Gastrocnemius medialis (tissue), 4 donors: Measurements from ENCODE around the gene ZNF35. TPM values are rescaled to one million over a fixed set of nuclear protein-coding genes. Genes with fewer than 3 reads are reported as not detected.
"Not testable (repeated sequence)": the region's sequence is repeated elsewhere in the genome, so short reads cannot be mapped to it uniquely, and the experiment has no call there.

ENCODE experiments used
- ATAC-seq, 2 donors: fragments of 150-250 bp; one replicate each; pipeline ENCODE4 v1.9.1; 2016
- DNase-seq, 2 donors: peaks; one replicate each; pipeline ENCODE4 v3.0.0-alpha.2; 2019
- H3K27ac ChIP-seq, 4 donors: fragments of 200-600 bp; sonication (generic); 1 replicate in 1 of 4; 2 replicates in 3 of 4; pipeline ENCODE4 v1.5.1; 2016 to 2018; ENCODE audit warnings: mild to moderate bottlenecking in 2 of 4, moderate library complexity in 1 of 4
- H3K27me3 ChIP-seq, 3 donors: fragments of 200-600 bp; sonication (generic) in 2 of 3; 1 replicate in 1 of 3; 2 replicates in 2 of 3; pipeline versions ENCODE4 v1.5.1 to v1.6.0; 2016 to 2019; ENCODE audit warnings: mild to moderate bottlenecking in 1 of 3, moderate library complexity in 1 of 3
- H3K36me3 ChIP-seq, 2 donors: fragments of 200-600 bp; sonication (generic) in 1 of 2; one replicate each; pipeline ENCODE4 v1.5.1; 2017 to 2018
- H3K4me1 ChIP-seq, 2 donors: fragments of 200-600 bp; sonication (generic) in 1 of 2; one replicate each; pipeline ENCODE4 v1.5.1; 2016 to 2017; ENCODE audit warnings: mild to moderate bottlenecking in 2 of 2
- H3K4me3 ChIP-seq, 4 donors: fragments of 200-600 bp; sonication (generic) in 3 of 4; 1 replicate in 1 of 4; 2 replicates in 3 of 4; pipeline ENCODE4 v1.5.1; 2016 to 2019; ENCODE audit warnings: mild to moderate bottlenecking in 2 of 4
- H3K9me3 ChIP-seq, 3 donors: fragments of 200-600 bp; sonication (generic) in 2 of 3; 1 replicate in 1 of 3; 2 replicates in 2 of 3; pipeline ENCODE4 v1.5.1; 2016 to 2019
- POLR2A ChIP-seq, 2 donors: fragments of 450-650 bp; IDR thresholded peaks; one replicate each; pipeline ENCODE4 v1.6.1; 2017; ENCODE audit warnings: antibody characterized with exemption in 2 of 2, mild to moderate bottlenecking in 2 of 2, moderate library complexity in 2 of 2
- in situ Hi-C, 4 donors: fragments of 200-750 bp; cut with MboI; loops; one replicate each; pipeline versions ENCODE4 v1.15.0 to v1.8.0; 2017; ENCODE audit warnings: low sequenced_read_pairs in 4 of 4
- intact Hi-C: fragments of 100-400 bp; cut with DNase I; formaldehyde crosslinking; loops from one replicate; pipeline ENCODE4 v1.15.1; 2023; ENCODE audit warnings: low total_unique reads
- total RNA-seq, 4 donors: library from RNA; depleted of rRNA; stranded (reverse); fragments of >200 nt; gene quantifications; one replicate each; pipeline versions ENCODE4 v1.1.0 to v1.2.3, GENCODE V29; 2016
- TF ChIP-seq, protein P1 (sequence below), 5 experiments: fragments of 450-650 bp in 3 of 5; fragments of 200-600 bp in 2 of 5; sonication (generic) in 2 of 5; IDR thresholded peaks in 4 of 5; conservative IDR thresholded peaks in 1 of 5; 1 replicate in 4 of 5; 2 replicates in 1 of 5; pipeline ENCODE4 v1.5.1; 2016 to 2019; ENCODE audit warnings: antibody characterized with exemption in 5 of 5, mild to moderate bottlenecking in 3 of 5, moderate library complexity in 3 of 5

ZNF35 gene
- total RNA-seq, 4 donors from 2014 or later, result 2.6 to 8.1 (median 5.3) TPM

DNA sequence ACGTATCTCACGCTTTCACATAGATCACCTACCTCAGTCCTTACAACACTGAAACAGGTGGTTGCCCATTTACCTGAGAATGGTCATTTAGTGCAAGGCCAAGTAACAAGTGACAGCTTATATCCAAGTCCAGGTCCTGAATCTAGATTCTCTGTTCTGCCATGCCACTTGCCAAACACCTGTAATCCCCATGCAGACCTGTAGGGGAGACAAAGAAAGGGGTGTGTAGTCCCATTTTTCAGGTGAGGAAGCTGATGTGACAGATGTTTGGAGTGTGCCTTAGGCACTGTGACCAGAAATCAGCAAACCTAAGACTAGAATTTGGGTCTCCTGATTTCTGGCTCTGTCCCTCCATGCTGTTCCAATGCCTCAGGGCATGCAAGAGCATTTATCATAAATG lies 12.7 kb downstream of the ZNF35 start:
- TF ChIP-seq, protein P1, sequence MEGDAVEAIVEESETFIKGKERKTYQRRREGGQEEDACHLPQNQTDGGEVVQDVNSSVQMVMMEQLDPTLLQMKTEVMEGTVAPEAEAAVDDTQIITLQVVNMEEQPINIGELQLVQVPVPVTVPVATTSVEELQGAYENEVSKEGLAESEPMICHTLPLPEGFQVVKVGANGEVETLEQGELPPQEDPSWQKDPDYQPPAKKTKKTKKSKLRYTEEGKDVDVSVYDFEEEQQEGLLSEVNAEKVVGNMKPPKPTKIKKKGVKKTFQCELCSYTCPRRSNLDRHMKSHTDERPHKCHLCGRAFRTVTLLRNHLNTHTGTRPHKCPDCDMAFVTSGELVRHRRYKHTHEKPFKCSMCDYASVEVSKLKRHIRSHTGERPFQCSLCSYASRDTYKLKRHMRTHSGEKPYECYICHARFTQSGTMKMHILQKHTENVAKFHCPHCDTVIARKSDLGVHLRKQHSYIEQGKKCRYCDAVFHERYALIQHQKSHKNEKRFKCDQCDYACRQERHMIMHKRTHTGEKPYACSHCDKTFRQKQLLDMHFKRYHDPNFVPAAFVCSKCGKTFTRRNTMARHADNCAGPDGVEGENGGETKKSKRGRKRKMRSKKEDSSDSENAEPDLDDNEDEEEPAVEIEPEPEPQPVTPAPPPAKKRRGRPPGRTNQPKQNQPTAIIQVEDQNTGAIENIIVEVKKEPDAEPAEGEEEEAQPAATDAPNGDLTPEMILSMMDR (IDR thresholded peaks at IDR 0.05 in 4 of 5, conservative IDR thresholded peaks at IDR 0.05 in 1 of 5), result no peak
- TF ChIP-seq POLR2A (IDR thresholded peaks at IDR 0.05), result no peak
- H3K4me1 ChIP-seq, result no peaks in the 10 kb centered on the region
- H3K27me3 ChIP-seq, result no peaks in the 10 kb centered on the region
- no peak overlapping the region for H3K4me3 ChIP-seq
- H3K9me3 ChIP-seq, result peaks cover 0 to 18% (median 0%) of the 10 kb centered on the region in 3 donors
- peaks cover 7 to 54% of the 10 kb centered on the region in 2 donors for H3K36me3 ChIP-seq
- in situ Hi-C loops (no loop called here), intact Hi-C loops (no loop called here)
- no peak for ATAC-seq
- H3K27ac ChIP-seq, result no peak overlapping the region
- DNase-seq, result no peak

DNA sequence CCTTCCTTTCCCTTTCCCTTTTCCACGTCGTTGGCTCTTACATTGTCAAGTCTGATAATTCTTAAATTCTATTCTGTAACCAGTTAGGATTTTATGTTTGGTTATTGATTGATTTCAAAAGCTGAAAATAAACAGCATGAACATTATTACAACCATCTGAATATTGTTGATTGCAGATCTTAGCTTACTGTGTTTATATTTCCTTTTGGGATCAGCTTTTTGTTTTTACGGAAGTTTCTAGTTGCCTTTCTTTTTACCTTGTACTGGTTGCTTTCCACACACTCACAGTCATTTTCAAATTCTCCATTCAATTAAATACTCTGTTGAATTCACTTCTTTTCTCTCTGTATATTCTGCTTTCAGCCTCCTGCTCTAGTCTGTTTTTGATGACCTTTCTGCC lies 16.6 kb downstream of the ZNF35 start:
- in situ Hi-C loops (no loop called here), intact Hi-C loops (no loop called here)
- TF ChIP-seq, protein P1 (IDR thresholded peaks at IDR 0.05 in 4 of 5, conservative IDR thresholded peaks at IDR 0.05 in 1 of 5), result no peak
- TF ChIP-seq POLR2A (IDR thresholded peaks at IDR 0.05), result no peak
- no peaks in the 10 kb centered on the region for H3K4me1 ChIP-seq
- no peak overlapping the region for H3K4me3 ChIP-seq
- peaks cover 0 to 14% of the 10 kb centered on the region in 2 donors for H3K36me3 ChIP-seq
- ATAC-seq (no peak), DNase-seq (no peak)
- H3K27me3 ChIP-seq, result no peaks in the 10 kb centered on the region
- peaks cover 0 to 1% (median 0%) of the 10 kb centered on the region in 3 donors for H3K9me3 ChIP-seq
- H3K27ac ChIP-seq, result no peak overlapping the region

DNA sequence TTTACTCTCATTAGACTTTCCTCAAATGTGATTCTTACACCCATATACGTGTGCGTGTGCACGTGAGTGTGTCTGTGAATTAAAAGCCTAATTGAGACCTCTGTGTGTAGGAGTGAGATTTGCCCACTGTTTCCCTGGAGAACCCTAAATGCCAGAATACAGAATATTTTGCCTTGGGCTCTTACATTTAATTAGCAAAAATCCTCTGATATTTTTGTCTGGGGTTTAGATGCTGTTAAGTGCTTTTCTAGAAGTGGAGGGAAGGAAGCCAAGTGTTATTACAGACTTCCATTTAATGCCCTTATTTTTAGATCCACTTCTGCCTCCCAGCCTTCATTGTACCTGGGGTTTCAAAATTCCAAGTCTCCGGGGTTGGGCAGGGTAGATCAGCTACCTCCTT lies 17.8 kb downstream of the ZNF35 start:
- no peak for ATAC-seq
- peaks cover 0 to 2% of the 10 kb centered on the region in 2 donors for H3K36me3 ChIP-seq
- no peak overlapping the region for H3K27ac ChIP-seq
- no peaks in the 10 kb centered on the region for H3K27me3 ChIP-seq
- intact Hi-C loops, result no loop called here
- H3K4me3 ChIP-seq, result no peak overlapping the region
- H3K9me3 ChIP-seq, result no peaks in the 10 kb centered on the region
- H3K4me1 ChIP-seq, result no peaks in the 10 kb centered on the region
- DNase-seq, result no peak
- TF ChIP-seq POLR2A (IDR thresholded peaks at IDR 0.05), result no peak
- TF ChIP-seq, protein P1 (IDR thresholded peaks at IDR 0.05 in 4 of 5, conservative IDR thresholded peaks at IDR 0.05 in 1 of 5), result no peak
- in situ Hi-C loops, result no loop called here

DNA sequence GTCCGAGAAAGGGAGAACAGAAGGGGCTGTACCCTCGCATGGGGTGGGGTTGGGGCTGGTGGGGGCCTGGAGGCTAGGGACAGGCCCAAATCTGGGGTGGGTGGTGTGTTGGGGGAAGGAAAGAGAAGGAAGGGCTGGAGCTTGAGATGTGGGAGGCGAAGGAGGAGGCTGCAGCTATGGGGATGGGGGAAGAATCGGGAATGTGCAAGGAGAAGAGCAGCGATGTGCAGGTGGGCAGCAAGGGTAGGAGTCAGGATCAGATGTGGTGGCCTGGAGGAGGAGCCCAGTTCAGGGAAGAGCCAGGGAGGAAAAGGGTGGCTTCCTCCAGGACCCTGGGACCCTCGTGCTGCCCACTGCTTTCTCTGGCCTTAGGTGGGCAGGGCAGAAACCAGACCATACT lies 21.2 kb downstream of the ZNF35 start:
- in situ Hi-C loops (no loop called here), intact Hi-C loops (no loop called here)
- TF ChIP-seq, protein P1 (IDR thresholded peaks at IDR 0.05 in 4 of 5, conservative IDR thresholded peaks at IDR 0.05 in 1 of 5), result no peak
- TF ChIP-seq POLR2A (IDR thresholded peaks at IDR 0.05), result no peak

DNA sequence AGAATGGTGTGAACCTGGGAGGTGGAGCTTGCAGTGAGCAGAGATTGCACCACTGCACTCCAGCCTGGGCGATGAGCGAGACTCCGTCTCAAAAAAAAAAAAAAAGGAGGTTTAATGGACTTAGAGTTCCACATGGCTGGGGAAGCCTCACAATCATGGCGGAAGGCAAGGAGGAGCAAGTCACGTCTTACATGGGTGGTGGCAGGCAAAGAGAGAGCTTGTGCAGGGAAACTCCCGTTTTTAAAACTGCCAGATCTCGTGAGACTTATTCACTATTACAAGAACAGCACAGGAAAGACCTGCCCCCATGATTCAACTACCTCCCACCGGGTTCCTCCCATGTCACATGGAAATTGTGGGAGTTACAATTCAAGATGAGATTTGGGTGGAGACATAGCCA lies 24.9 kb downstream of the ZNF35 start:
- H3K36me3 ChIP-seq, ATAC-seq, intact Hi-C loops, H3K27ac ChIP-seq, in situ Hi-C loops, H3K27me3 ChIP-seq, H3K4me3 ChIP-seq, DNase-seq, H3K4me1 ChIP-seq, H3K9me3 ChIP-seq: not testable (repeated sequence)

More for the DNA sequence above, 21.2 kb downstream of the ZNF35 start:
- H3K27me3 ChIP-seq, result no peaks in the 10 kb centered on the region
- H3K4me3 ChIP-seq, result no peak overlapping the region
- no peaks in the 10 kb centered on the region for H3K9me3 ChIP-seq
- ATAC-seq (no peak), DNase-seq (no peak)
- H3K27ac ChIP-seq, result no peak overlapping the region
- H3K4me1 ChIP-seq, result no peaks in the 10 kb centered on the region
- H3K36me3 ChIP-seq, result no peaks in the 10 kb centered on the region
